Ishikawa (cell line): ENCODE measurements around the gene ADAM22.

ENCODE experiments used
- CEBPB ChIP-seq: IDR thresholded peaks from 2 replicates; pipeline ENCODE4 v1.6.1; 2012
- CREB1 ChIP-seq: IDR thresholded peaks from 2 replicates; pipeline ENCODE4 v1.6.1; 2012; ENCODE audit warnings: low read depth
- EGR1 ChIP-seq: IDR thresholded peaks from 2 replicates; pipeline ENCODE4 v1.6.1; 2012
- EP300 ChIP-seq: IDR thresholded peaks from 2 replicates; pipeline ENCODE4 v1.6.1; 2012; ENCODE audit warnings: borderline replicate concordance
- FOXM1 ChIP-seq: IDR thresholded peaks from 2 replicates; pipeline ENCODE4 v1.6.1; 2012; ENCODE audit warnings: low read depth, borderline replicate concordance
- MAX ChIP-seq: IDR thresholded peaks from 2 replicates; pipeline ENCODE4 v1.6.1; 2012
- NFIC ChIP-seq: IDR thresholded peaks from 2 replicates; pipeline ENCODE4 v1.6.1; 2012
- RAD21 ChIP-seq: IDR thresholded peaks from 2 replicates; pipeline ENCODE4 v1.6.1; 2012; ENCODE audit warnings: low read depth
- REST ChIP-seq: IDR thresholded peaks from 2 replicates; pipeline ENCODE4 v1.6.1; 2012; ENCODE audit warnings: low read depth, mild to moderate bottlenecking
- TAF1 ChIP-seq: IDR thresholded peaks from 2 replicates; pipeline ENCODE4 v1.6.1; 2012; ENCODE audit warnings: low read depth, mild to moderate bottlenecking
- TCF12 ChIP-seq: IDR thresholded peaks from 2 replicates; pipeline ENCODE4 v1.6.1; 2012; ENCODE audit warnings: low read depth
- TEAD4 ChIP-seq: IDR thresholded peaks from 2 replicates; pipeline ENCODE4 v1.6.1; 2012
- USF1 ChIP-seq: IDR thresholded peaks from 2 replicates; pipeline ENCODE4 v1.6.1; 2012
- YY1 ChIP-seq: IDR thresholded peaks from 2 replicates; pipeline ENCODE4 v1.6.1; 2012; ENCODE audit warnings: low read depth
- ZBTB7A ChIP-seq: IDR thresholded peaks from 2 replicates; pipeline ENCODE4 v1.6.1; 2012; ENCODE audit warnings: low read depth

ADAM22 gene

GRCh38 chr7:88224601-88225275 is 290.7 kb downstream of the ADAM22 start:
- no peak for TF ChIP-seq EP300

- TF ChIP-seq TEAD4 (no peak), CEBPB (no peak), FOXM1 (no peak), USF1 (no peak), MAX (no peak), RAD21 (no peak), EP300 (no peak), NFIC (no peak), ZBTB7A (no peak), YY1 (no peak), REST (no peak), CREB1 (no peak)
These were observed 292.1 kb downstream of the ADAM22 start for GRCh38 chr7:88226201-88226600.

GRCh38 chr7:88226886-88227516 is 292.9 kb downstream of the ADAM22 start:
- peak; percentile 42; the same call in 1 of the 2 replicates for TF ChIP-seq NFIC
- no peak for TF ChIP-seq TAF1
- TF ChIP-seq EGR1 = no peak
- peak; percentile 53 for TF ChIP-seq CEBPB
- TF ChIP-seq USF1 = no peak
- TF ChIP-seq TEAD4 = peak; percentile 50; the same call in 1 of the 2 replicates
- no peak for TF ChIP-seq ZBTB7A

- TF ChIP-seq ZBTB7A (no peak), EP300 (no peak), TEAD4 (no peak), REST (no peak), USF1 (no peak), RAD21 (no peak), YY1 (no peak), FOXM1 (no peak), CEBPB (no peak), MAX (no peak), NFIC (no peak), CREB1 (no peak), TCF12 (no peak), EGR1 (no peak), TAF1 (no peak)
These were observed 295.4 kb downstream of the ADAM22 start for GRCh38 chr7:88229302-88229995.

GRCh38 chr7:88230646-88231045 is 296.6 kb downstream of the ADAM22 start:
- TF ChIP-seq TEAD4 = no peak
- no peak for TF ChIP-seq EP300
- no peak for TF ChIP-seq NFIC
- no peak for TF ChIP-seq RAD21
- TF ChIP-seq TAF1 = no peak
- no peak for TF ChIP-seq REST
- TF ChIP-seq EGR1 = no peak
- TF ChIP-seq YY1 = no peak
- no peak for TF ChIP-seq CREB1
- TF ChIP-seq ZBTB7A = no peak
- TF ChIP-seq FOXM1 = no peak
- no peak for TF ChIP-seq TCF12
- no peak for TF ChIP-seq CEBPB
- TF ChIP-seq MAX = no peak
- no peak for TF ChIP-seq USF1
